SU-DHL-6 (cell line): ENCODE data around the gene VSIG10L.

Source experiments
- H2AFZ ChIP-seq: fragments of 200-600 bp; sonication (generic); 2 replicates; pipeline ENCODE4 v1.6.1; 2014; ENCODE audit warnings: low read depth, mild to moderate bottlenecking, moderate library complexity, mixed read lengths, antibody characterized with exemption, low read length; ENCODE audit not compliant: severe bottlenecking
- H3F3A ChIP-seq: fragments of 200-600 bp; shearing (Covaris generic); 2 replicates; pipeline ENCODE4 v1.6.0; 2016; ENCODE audit warnings: antibody characterized with exemption, mild to moderate bottlenecking; ENCODE audit not compliant: insufficient read depth
- H3K27ac ChIP-seq: fragments of 200-600 bp; sonication (generic); 2 replicates; pipeline ENCODE4 v1.5.1; 2016; ENCODE audit warnings: low read depth, mild to moderate bottlenecking, low read length, moderate library complexity, mixed read lengths
- H3K27me3 ChIP-seq: fragments of 200-600 bp; sonication (generic), shearing (Covaris generic); 2 replicates; pipeline ENCODE4 v1.6.0; 2014; ENCODE audit warnings: mild to moderate bottlenecking, low read length
- H3K36me3 ChIP-seq: fragments of 200-600 bp; sonication (generic); 2 replicates; pipeline ENCODE4 v1.6.1; 2014; ENCODE audit warnings: mild to moderate bottlenecking, low read length, mixed read lengths
- H3K4me2 ChIP-seq: fragments of 300-600, 200-600 bp; shearing (Covaris generic), sonication (generic); 2 replicates; pipeline ENCODE4 v1.6.0; 2014; ENCODE audit warnings: low read length, low read depth, mild to moderate bottlenecking; ENCODE audit not compliant: poor library complexity, severe bottlenecking
- H3K4me3 ChIP-seq: fragments of 200-600 bp; sonication (generic); 2 replicates; pipeline ENCODE4 v1.5.1; 2014; ENCODE audit warnings: antibody characterized with exemption, low read length, mild to moderate bottlenecking, mixed read lengths; ENCODE audit not compliant: insufficient read depth, poor library complexity, severe bottlenecking
- H3K79me2 ChIP-seq: fragments of 200-600 bp; sonication (generic); 2 replicates; pipeline ENCODE4 v1.6.1; 2014; ENCODE audit warnings: mild to moderate bottlenecking, low read length, moderate library complexity; ENCODE audit not compliant: insufficient read depth
- H3K9ac ChIP-seq: fragments of 200-600 bp; sonication (generic); 2 replicates; pipeline ENCODE4 v1.7.0; 2014; ENCODE audit warnings: mild to moderate bottlenecking, low read length
- H3K9me2 ChIP-seq: fragments of 200-600 bp; sonication (generic); replicated peaks from 2 replicates; pipeline ENCODE4 v1.6.1; 2014; ENCODE audit warnings: low read length; ENCODE audit not compliant: insufficient read depth
- H3K9me3 ChIP-seq: fragments of 200-600 bp; sonication (generic); 2 replicates; pipeline ENCODE4 v1.6.1; 2014; ENCODE audit warnings: low read length, mixed read lengths; ENCODE audit not compliant: insufficient read depth
- H4K20me1 ChIP-seq: fragments of 200-600 bp; sonication (generic); 2 replicates; pipeline ENCODE4 v1.6.1; 2014; ENCODE audit warnings: low read depth, mild to moderate bottlenecking, antibody characterized with exemption, low read length, moderate library complexity, mixed read lengths
- EZH2phosphoT487 ChIP-seq: fragments of 200-600 bp; sonication (generic), shearing (Covaris generic); conservative IDR thresholded peaks from 2 replicates; pipeline ENCODE4 v1.6.1; 2018; ENCODE audit warnings: mild to moderate bottlenecking, antibody characterized with exemption, low read length, moderate library complexity, mixed read lengths
- TF ChIP-seq, protein P1 (sequence below): fragments of 200-600 bp; sonication (generic); IDR thresholded peaks from one replicate; pipeline ENCODE4 v1.5.1; 2017; ENCODE audit warnings: antibody characterized with exemption, mild to moderate bottlenecking, low read length, moderate library complexity; ENCODE audit not compliant: insufficient read depth, poor library complexity, severe bottlenecking

Gene VSIG10L

DNA sequence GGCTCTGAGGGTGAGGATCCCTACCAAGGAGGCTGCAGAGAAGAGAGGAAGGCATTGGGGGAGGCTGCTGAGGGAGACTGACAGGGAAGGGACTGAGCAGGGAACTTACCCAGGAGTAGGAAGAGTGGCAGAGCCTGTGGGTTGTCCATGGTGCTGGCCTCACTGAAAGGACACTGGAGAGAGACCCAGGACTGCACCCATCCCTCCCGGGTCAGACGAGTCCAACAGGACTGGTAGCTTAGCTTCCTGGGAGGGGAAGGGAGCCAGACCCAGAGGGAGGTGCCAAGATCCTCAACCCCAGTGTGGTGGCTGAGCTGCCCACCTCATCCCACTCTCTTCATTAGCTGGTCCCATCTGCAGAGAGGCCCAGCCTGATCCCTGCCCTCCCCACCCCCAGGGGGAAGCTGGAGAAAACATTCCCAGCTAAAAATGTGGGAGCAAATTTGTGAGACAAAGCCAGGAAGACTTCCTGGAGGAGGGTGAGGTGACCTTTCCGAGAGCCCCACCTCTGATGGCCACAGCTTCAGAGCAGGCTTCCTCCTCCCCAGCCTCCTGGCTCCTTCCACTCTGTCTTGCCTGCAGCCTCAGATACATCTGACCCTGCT is at the start of gene VSIG10L:
VSIG10L (minus strand) TSS at position 164 of the 605 bp plus-strand sequence; CDS start at position 149, 15 bp downstream.
- no peaks in the 10 kb centered on the region for H4K20me1 ChIP-seq
- H3K9me2 ChIP-seq: no peaks in the 10 kb centered on the region
- no peaks in the 10 kb centered on the region for H3K9me3 ChIP-seq
- no peaks in the 10 kb centered on the region for H3K36me3 ChIP-seq
- no peaks in the 10 kb centered on the region for H3K79me2 ChIP-seq
- H3K27ac ChIP-seq: no peak within 1 kb of the TSS
- no peak within 1 kb of the TSS for H3K4me2 ChIP-seq
- no peak within 1 kb of the TSS for H2AFZ ChIP-seq
- H3K4me3 ChIP-seq: no peak within 1 kb of the TSS
- H3K9ac ChIP-seq: no peak within 1 kb of the TSS
- no peaks in the 10 kb centered on the region for H3K27me3 ChIP-seq
- TF ChIP-seq EZH2phosphoT487: no peak
- TF ChIP-seq, protein P1, sequence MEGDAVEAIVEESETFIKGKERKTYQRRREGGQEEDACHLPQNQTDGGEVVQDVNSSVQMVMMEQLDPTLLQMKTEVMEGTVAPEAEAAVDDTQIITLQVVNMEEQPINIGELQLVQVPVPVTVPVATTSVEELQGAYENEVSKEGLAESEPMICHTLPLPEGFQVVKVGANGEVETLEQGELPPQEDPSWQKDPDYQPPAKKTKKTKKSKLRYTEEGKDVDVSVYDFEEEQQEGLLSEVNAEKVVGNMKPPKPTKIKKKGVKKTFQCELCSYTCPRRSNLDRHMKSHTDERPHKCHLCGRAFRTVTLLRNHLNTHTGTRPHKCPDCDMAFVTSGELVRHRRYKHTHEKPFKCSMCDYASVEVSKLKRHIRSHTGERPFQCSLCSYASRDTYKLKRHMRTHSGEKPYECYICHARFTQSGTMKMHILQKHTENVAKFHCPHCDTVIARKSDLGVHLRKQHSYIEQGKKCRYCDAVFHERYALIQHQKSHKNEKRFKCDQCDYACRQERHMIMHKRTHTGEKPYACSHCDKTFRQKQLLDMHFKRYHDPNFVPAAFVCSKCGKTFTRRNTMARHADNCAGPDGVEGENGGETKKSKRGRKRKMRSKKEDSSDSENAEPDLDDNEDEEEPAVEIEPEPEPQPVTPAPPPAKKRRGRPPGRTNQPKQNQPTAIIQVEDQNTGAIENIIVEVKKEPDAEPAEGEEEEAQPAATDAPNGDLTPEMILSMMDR: no peak
- H3F3A ChIP-seq: no peaks in the 10 kb centered on the region

DNA sequence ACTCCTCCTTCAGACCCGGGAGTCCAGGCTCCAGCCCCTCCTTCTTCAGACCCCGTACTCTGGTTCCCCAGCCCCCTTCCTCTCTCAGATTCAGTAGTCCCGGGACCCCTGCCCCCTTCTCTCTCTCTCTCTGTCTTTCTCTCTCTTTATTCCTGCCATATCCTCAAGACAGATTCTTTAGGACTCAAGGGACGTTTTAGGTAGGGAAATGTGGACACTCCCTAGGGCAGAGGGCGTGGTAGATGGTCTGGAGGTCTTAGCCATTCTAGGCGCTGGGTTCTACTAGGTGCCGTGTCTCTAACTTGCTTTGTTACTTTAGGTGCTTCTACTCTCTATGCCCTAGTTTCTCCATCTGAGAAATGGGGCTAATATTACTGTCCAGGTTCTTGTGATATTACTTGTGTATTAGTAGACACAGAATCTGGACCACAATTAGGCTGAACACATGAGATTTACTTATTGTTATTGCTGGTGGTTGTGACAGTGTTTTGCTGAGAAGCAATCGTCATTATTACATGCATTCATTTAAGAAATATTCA is 49.2 kb upstream of the VSIG10L start:
- Histone ChIP-seq H3K9ac (no peak overlapping the region), H3K27me3 (no peaks in the 10 kb centered on the region), H3F3A (peaks cover 8% of the 10 kb centered on the region; the same call in 1 of the 2 replicates), H3K36me3 (no peaks in the 10 kb centered on the region), H3K4me3 (no peak overlapping the region), H3K79me2 (no peaks in the 10 kb centered on the region), H2AFZ (peak overlapping the region; percentile 60), H3K4me2 (no peak overlapping the region), H4K20me1 (no peaks in the 10 kb centered on the region), H3K9me3 (no peaks in the 10 kb centered on the region), H3K9me2 (no peaks in the 10 kb centered on the region), H3K27ac (no peak overlapping the region)
- TF ChIP-seq, protein P1: no peak
- no peak for TF ChIP-seq EZH2phosphoT487

- TF ChIP-seq, protein P1: no peak
- TF ChIP-seq EZH2phosphoT487: no peak
- no peaks in the 10 kb centered on the region for H3K9me3 ChIP-seq
- no peak overlapping the region for H3K4me2 ChIP-seq
- no peaks in the 10 kb centered on the region for H3F3A ChIP-seq
- no peaks in the 10 kb centered on the region for H3K36me3 ChIP-seq
- no peaks in the 10 kb centered on the region for H3K79me2 ChIP-seq
- H4K20me1 ChIP-seq: no peaks in the 10 kb centered on the region
- no peak overlapping the region for H3K9ac ChIP-seq
- no peak overlapping the region for H2AFZ ChIP-seq
- H3K27ac ChIP-seq: no peak overlapping the region
- no peak overlapping the region for H3K4me3 ChIP-seq
- H3K27me3 ChIP-seq: no peaks in the 10 kb centered on the region
- no peaks in the 10 kb centered on the region for H3K9me2 ChIP-seq
Measured at GRCh38 chr19:51389143-51389542, 47.2 kb upstream of the VSIG10L start.
